ENCODE measurements around the gene INO80D. TPM values are rescaled to one million over a fixed set of nuclear protein-coding genes. Genes with fewer than 3 reads are reported as not detected.
"Not testable (repeated sequence)": the region's sequence is repeated elsewhere in the genome, so short reads cannot be mapped to it uniquely, and the experiment has no call there.

INO80D gene
- total RNA-seq, 1 donor from 2014 or later, result 5.0 TPM

DNA sequence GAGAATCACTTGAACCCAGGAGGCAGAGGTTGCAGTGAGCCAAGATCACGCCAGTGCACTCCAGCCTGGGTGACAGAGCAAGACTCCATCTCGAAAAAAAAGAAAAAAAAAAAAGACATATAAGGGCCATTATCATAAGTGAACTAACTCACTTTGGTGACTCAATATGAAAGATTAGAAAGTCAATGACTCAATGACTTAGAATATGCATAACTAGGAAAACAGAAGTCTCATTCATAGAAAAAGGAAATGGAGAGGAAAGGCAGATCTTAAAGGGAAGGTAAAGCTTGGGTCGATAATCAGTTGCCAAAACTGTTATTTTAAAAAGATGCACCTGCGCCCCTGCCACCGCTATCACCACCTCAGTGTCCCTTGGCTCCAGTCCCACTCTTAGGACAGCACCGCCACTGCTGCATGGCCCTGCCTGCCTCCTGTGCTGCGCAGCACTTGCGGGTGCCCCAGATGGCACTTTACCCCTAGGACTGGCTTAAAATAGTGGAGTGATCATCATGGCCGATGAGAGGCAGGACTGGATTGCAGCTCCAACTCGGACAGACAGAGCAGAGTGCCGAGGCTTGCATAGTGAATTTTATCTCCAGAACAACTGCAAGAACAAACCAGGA lies 54.7 kb downstream of the INO80D start:
- no peak for DNase-seq (ENCODE audit: low read depth)
- TF ChIP-seq CTCF (conservative IDR thresholded peaks at IDR 0.05; ENCODE audit: low read depth, low read length), result no peak
- no peak overlapping the region for H3K4me3 ChIP-seq (ENCODE audit: low read depth, low read length)

- TF ChIP-seq CTCF (conservative IDR thresholded peaks at IDR 0.05; ENCODE audit: low read depth, low read length), result no peak
- DNase-seq (ENCODE audit: low read depth), result peak; percentile 7
- no peak overlapping the region for H3K4me3 ChIP-seq (ENCODE audit: low read depth, low read length)
These were observed 57.9 kb downstream of the INO80D start for GRCh38 chr2:206028101-206028500.

DNA sequence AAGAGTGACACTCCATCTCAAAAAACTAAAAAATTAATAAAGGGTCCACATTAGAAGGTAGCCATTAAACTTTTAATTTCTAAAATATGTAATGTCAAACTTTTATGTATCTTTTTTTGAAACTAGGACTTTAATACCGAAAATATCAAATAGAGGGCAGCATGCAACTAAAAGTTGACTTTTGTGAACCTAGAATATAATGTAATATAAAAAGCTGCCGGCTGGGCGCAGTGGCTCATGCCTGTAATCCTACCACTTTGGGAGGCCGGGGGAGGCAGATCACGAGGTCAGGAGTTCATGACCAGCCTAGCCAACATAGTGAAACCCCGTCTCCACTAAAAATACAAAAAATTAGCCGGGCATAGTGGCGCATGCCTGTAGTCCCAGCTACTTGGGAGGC lies 62.8 kb downstream of the INO80D start:
- no peak overlapping the region for H3K4me3 ChIP-seq (ENCODE audit: low read depth, low read length)
- no peak for DNase-seq (ENCODE audit: low read depth)
- no peak for TF ChIP-seq CTCF (conservative IDR thresholded peaks at IDR 0.05; ENCODE audit: low read depth, low read length)

DNA sequence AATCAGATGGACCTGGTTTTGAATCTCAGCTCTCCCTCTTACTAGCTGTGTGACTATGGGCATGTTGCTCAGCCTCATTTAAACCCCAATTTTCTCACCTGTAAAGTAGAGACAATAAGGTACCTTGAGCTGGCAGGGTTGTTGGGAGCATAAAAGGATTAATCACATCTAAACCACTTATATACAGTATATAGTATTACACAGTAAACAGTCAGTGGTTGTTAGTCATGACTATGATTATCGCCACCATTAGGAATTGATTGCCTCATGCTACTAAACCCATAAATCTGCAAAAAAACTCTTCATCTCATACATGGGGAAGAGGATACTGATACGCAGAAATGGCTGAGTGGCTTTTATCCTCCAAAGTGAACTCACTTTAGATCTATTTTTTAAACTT lies 65.8 kb downstream of the INO80D start:
- no peak overlapping the region for H3K4me3 ChIP-seq (ENCODE audit: low read depth, low read length)
- no peak for DNase-seq (ENCODE audit: low read depth)
- TF ChIP-seq CTCF (conservative IDR thresholded peaks at IDR 0.05; ENCODE audit: low read depth, low read length), result no peak

- H3K4me3 ChIP-seq (ENCODE audit: low read depth, low read length); DNase-seq (ENCODE audit: low read depth): not testable (repeated sequence)
These were observed 70.2 kb downstream of the INO80D start for GRCh38 chr2:206015746-206016145.

GRCh38 chr2:206011795-206012194 lies 74.2 kb downstream of the INO80D start:
- no peak for TF ChIP-seq CTCF (conservative IDR thresholded peaks at IDR 0.05; ENCODE audit: low read depth, low read length)
- no peak for DNase-seq (ENCODE audit: low read depth)
- H3K4me3 ChIP-seq (ENCODE audit: low read depth, low read length), result no peak overlapping the region

DNA sequence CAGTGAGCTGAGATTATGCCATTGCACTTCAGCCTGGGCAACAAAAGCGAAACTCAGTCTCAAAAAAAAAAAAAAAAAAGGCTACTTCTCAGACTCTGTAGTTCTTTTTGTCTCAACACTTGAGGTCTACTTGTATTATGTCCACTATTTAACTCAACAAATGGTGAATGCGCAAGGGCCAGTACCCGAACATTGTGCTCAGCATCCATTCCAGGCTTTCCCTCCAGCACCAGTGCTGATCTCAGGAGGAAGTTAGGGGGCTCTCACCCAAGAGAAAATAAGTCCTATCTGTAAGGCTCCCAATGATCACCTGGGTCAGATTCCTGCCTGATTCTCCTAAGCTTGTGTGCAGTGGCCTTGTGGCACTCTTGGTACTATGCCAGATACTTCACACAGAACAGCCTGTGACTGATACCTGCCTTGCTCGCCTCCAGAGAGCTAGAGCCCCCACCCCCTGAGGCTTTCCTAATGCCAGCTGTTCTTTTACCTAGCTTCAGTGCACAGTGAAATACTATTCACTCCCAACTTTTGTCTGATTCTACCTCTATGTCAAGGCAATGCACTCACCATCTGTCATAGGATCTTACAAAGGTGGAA lies 74.9 kb downstream of the INO80D start:
- no peak for DNase-seq (ENCODE audit: low read depth)
- no peak for TF ChIP-seq CTCF (conservative IDR thresholded peaks at IDR 0.05; ENCODE audit: low read depth, low read length)
- H3K4me3 ChIP-seq (ENCODE audit: low read depth, low read length), result no peak overlapping the region
